ENCODE data around the gene AGBL1. TPM values are rescaled to one million over a fixed set of nuclear protein-coding genes. Genes with fewer than 3 reads are reported as not detected.

AGBL1 gene
- total and polyA plus RNA-seq, 2 donors, result under 0.01 to 0.02 TPM

- Histone ChIP-seq H3K9me3 (ENCODE audit: control insufficient read depth in 2 of 2, insufficient read depth in 1 of 2, low read length in 1 of 2) (no peaks in the 10 kb centered on the region), H3K4me1 (ENCODE audit: control insufficient read depth in 2 of 2, insufficient read depth in 2 of 2, low read length in 2 of 2) (no peaks in the 10 kb centered on the region), H3K4me3 (ENCODE audit: low read length in 2 of 2) (no peak overlapping the region), H3K27ac (ENCODE audit: low read depth in 1 of 2, low read length in 1 of 2) (no peak overlapping the region), H3K27me3 (ENCODE audit: control insufficient read depth in 2 of 2, insufficient read depth in 1 of 2, low read length in 1 of 2) (no peaks in the 10 kb centered on the region), H3K36me3 (ENCODE audit: control insufficient read depth in 2 of 2, insufficient read depth in 2 of 2, low read length in 1 of 2) (no peaks in the 10 kb centered on the region)
- 94% methylated on average over 5 of the region's 5 CpGs for WGBS
- no peak for DNase-seq (ENCODE audit: low read depth in 6 of 9, low spot score in 9 of 9)
These were observed 769.5 kb downstream of the AGBL1 start for GRCh38 chr15:86849136-86849535.

GRCh38 chr15:86849558-86850285, 770.1 kb downstream of the AGBL1 start:
- Histone ChIP-seq H3K9me3 (ENCODE audit: control insufficient read depth in 2 of 2, insufficient read depth in 1 of 2, low read length in 1 of 2) (no peaks in the 10 kb centered on the region), H3K27ac (ENCODE audit: low read depth in 1 of 2, low read length in 1 of 2) (no peak overlapping the region), H3K4me1 (ENCODE audit: control insufficient read depth in 2 of 2, insufficient read depth in 2 of 2, low read length in 2 of 2) (no peaks in the 10 kb centered on the region), H3K4me3 (ENCODE audit: low read length in 2 of 2) (no peak overlapping the region), H3K36me3 (ENCODE audit: control insufficient read depth in 2 of 2, insufficient read depth in 2 of 2, low read length in 1 of 2) (no peaks in the 10 kb centered on the region), H3K27me3 (ENCODE audit: control insufficient read depth in 2 of 2, insufficient read depth in 1 of 2, low read length in 1 of 2) (no peaks in the 10 kb centered on the region)
- 88% methylated on average over 6 of the region's 6 CpGs for WGBS
- no peak for DNase-seq (ENCODE audit: low read depth in 6 of 9, low spot score in 9 of 9)

- 89% methylated on average over 1 of the region's 1 CpG for WGBS
- Histone ChIP-seq H3K27me3 (ENCODE audit: control insufficient read depth in 2 of 2, insufficient read depth in 1 of 2, low read length in 1 of 2) (no peaks in the 10 kb centered on the region), H3K36me3 (ENCODE audit: control insufficient read depth in 2 of 2, insufficient read depth in 2 of 2, low read length in 1 of 2) (no peaks in the 10 kb centered on the region), H3K4me1 (ENCODE audit: control insufficient read depth in 2 of 2, insufficient read depth in 2 of 2, low read length in 2 of 2) (no peaks in the 10 kb centered on the region), H3K27ac (ENCODE audit: low read depth in 1 of 2, low read length in 1 of 2) (no peak overlapping the region), H3K4me3 (ENCODE audit: low read length in 2 of 2) (no peak overlapping the region), H3K9me3 (ENCODE audit: control insufficient read depth in 2 of 2, insufficient read depth in 1 of 2, low read length in 1 of 2) (no peaks in the 10 kb centered on the region)
- no peak for DNase-seq (ENCODE audit: low read depth in 6 of 9, low spot score in 9 of 9)
These were observed 771.3 kb downstream of the AGBL1 start for GRCh38 chr15:86850939-86851338.

- Histone ChIP-seq H3K27ac (ENCODE audit: low read depth in 1 of 2, low read length in 1 of 2) (no peak overlapping the region), H3K36me3 (ENCODE audit: control insufficient read depth in 2 of 2, insufficient read depth in 2 of 2, low read length in 1 of 2) (no peaks in the 10 kb centered on the region), H3K9me3 (ENCODE audit: control insufficient read depth in 2 of 2, insufficient read depth in 1 of 2, low read length in 1 of 2) (no peaks in the 10 kb centered on the region), H3K4me1 (ENCODE audit: control insufficient read depth in 2 of 2, insufficient read depth in 2 of 2, low read length in 2 of 2) (no peaks in the 10 kb centered on the region), H3K27me3 (ENCODE audit: control insufficient read depth in 2 of 2, insufficient read depth in 1 of 2, low read length in 1 of 2) (no peaks in the 10 kb centered on the region), H3K4me3 (ENCODE audit: low read length in 2 of 2) (no peak overlapping the region)
- WGBS, result 92% methylated on average over 2 of the region's 2 CpGs
- DNase-seq (ENCODE audit: low read depth in 6 of 9, low spot score in 9 of 9), result no peak
These were observed 773.1 kb downstream of the AGBL1 start for GRCh38 chr15:86852741-86853140.

- no peak overlapping the region for H3K27ac ChIP-seq (ENCODE audit: low read depth in 1 of 2, low read length in 1 of 2)
- no peak overlapping the region for H3K4me3 ChIP-seq (ENCODE audit: low read length in 2 of 2)
- H3K4me1 ChIP-seq (ENCODE audit: control insufficient read depth in 2 of 2, insufficient read depth in 2 of 2, low read length in 2 of 2), result no peaks in the 10 kb centered on the region
- H3K36me3 ChIP-seq (ENCODE audit: control insufficient read depth in 2 of 2, insufficient read depth in 2 of 2, low read length in 1 of 2), result no peaks in the 10 kb centered on the region
- no peaks in the 10 kb centered on the region for H3K27me3 ChIP-seq (ENCODE audit: control insufficient read depth in 2 of 2, insufficient read depth in 1 of 2, low read length in 1 of 2)
- H3K9me3 ChIP-seq (ENCODE audit: control insufficient read depth in 2 of 2, insufficient read depth in 1 of 2, low read length in 1 of 2), result no peaks in the 10 kb centered on the region
- 77% methylated on average over 1 of the region's 1 CpG for WGBS
- DNase-seq (ENCODE audit: low read depth in 6 of 9, low spot score in 9 of 9), result no peak
These were observed 774.5 kb downstream of the AGBL1 start for GRCh38 chr15:86854176-86854575.

GRCh38 chr15:86855307-86856291, 775.9 kb downstream of the AGBL1 start:
- Histone ChIP-seq H3K4me3 (ENCODE audit: low read length in 2 of 2) (no peak overlapping the region), H3K27me3 (ENCODE audit: control insufficient read depth in 2 of 2, insufficient read depth in 1 of 2, low read length in 1 of 2) (no peaks in the 10 kb centered on the region), H3K27ac (ENCODE audit: low read depth in 1 of 2, low read length in 1 of 2) (no peak overlapping the region), H3K9me3 (ENCODE audit: control insufficient read depth in 2 of 2, insufficient read depth in 1 of 2, low read length in 1 of 2) (no peaks in the 10 kb centered on the region), H3K4me1 (ENCODE audit: control insufficient read depth in 2 of 2, insufficient read depth in 2 of 2, low read length in 2 of 2) (no peaks in the 10 kb centered on the region), H3K36me3 (ENCODE audit: control insufficient read depth in 2 of 2, insufficient read depth in 2 of 2, low read length in 1 of 2) (no peaks in the 10 kb centered on the region)
- DNase-seq (ENCODE audit: low read depth in 6 of 9, low spot score in 9 of 9), result no peak
- 83% methylated on average over 8 of the region's 8 CpGs for WGBS

GRCh38 chr15:86857701-86858100, 778.0 kb downstream of the AGBL1 start:
- no peak overlapping the region for H3K27ac ChIP-seq (ENCODE audit: low read depth in 1 of 2, low read length in 1 of 2)
- WGBS, result 94% methylated on average over 4 of the region's 4 CpGs
- no peak overlapping the region for H3K4me3 ChIP-seq (ENCODE audit: low read length in 2 of 2)
- no peaks in the 10 kb centered on the region for H3K27me3 ChIP-seq (ENCODE audit: control insufficient read depth in 2 of 2, insufficient read depth in 1 of 2, low read length in 1 of 2)
- H3K4me1 ChIP-seq (ENCODE audit: control insufficient read depth in 2 of 2, insufficient read depth in 2 of 2, low read length in 2 of 2), result no peaks in the 10 kb centered on the region
- DNase-seq (ENCODE audit: low read depth in 6 of 9, low spot score in 9 of 9), result no peak
- H3K9me3 ChIP-seq (ENCODE audit: control insufficient read depth in 2 of 2, insufficient read depth in 1 of 2, low read length in 1 of 2), result no peaks in the 10 kb centered on the region
- no peaks in the 10 kb centered on the region for H3K36me3 ChIP-seq (ENCODE audit: control insufficient read depth in 2 of 2, insufficient read depth in 2 of 2, low read length in 1 of 2)

- no peak overlapping the region for H3K4me3 ChIP-seq (ENCODE audit: low read length in 2 of 2)
- H3K36me3 ChIP-seq (ENCODE audit: control insufficient read depth in 2 of 2, insufficient read depth in 2 of 2, low read length in 1 of 2), result no peaks in the 10 kb centered on the region
- no peaks in the 10 kb centered on the region for H3K27me3 ChIP-seq (ENCODE audit: control insufficient read depth in 2 of 2, insufficient read depth in 1 of 2, low read length in 1 of 2)
- H3K9me3 ChIP-seq (ENCODE audit: control insufficient read depth in 2 of 2, insufficient read depth in 1 of 2, low read length in 1 of 2), result no peaks in the 10 kb centered on the region
- H3K4me1 ChIP-seq (ENCODE audit: control insufficient read depth in 2 of 2, insufficient read depth in 2 of 2, low read length in 2 of 2), result no peaks in the 10 kb centered on the region
- H3K27ac ChIP-seq (ENCODE audit: low read depth in 1 of 2, low read length in 1 of 2), result no peak overlapping the region
- no peak for DNase-seq (ENCODE audit: low read depth in 6 of 9, low spot score in 9 of 9)
- WGBS, result 82% methylated on average over 4 of the region's 4 CpGs
These were observed 783.7 kb downstream of the AGBL1 start for GRCh38 chr15:86863226-86863915.

GRCh38 chr15:86865920-86866319, 786.2 kb downstream of the AGBL1 start:
- Histone ChIP-seq H3K4me1 (ENCODE audit: control insufficient read depth in 2 of 2, insufficient read depth in 2 of 2, low read length in 2 of 2) (no peaks in the 10 kb centered on the region), H3K27me3 (ENCODE audit: control insufficient read depth in 2 of 2, insufficient read depth in 1 of 2, low read length in 1 of 2) (no peaks in the 10 kb centered on the region), H3K4me3 (ENCODE audit: low read length in 2 of 2) (no peak overlapping the region), H3K27ac (ENCODE audit: low read depth in 1 of 2, low read length in 1 of 2) (no peak overlapping the region), H3K36me3 (ENCODE audit: control insufficient read depth in 2 of 2, insufficient read depth in 2 of 2, low read length in 1 of 2) (no peaks in the 10 kb centered on the region), H3K9me3 (ENCODE audit: control insufficient read depth in 2 of 2, insufficient read depth in 1 of 2, low read length in 1 of 2) (no peaks in the 10 kb centered on the region)
- no peak for DNase-seq (ENCODE audit: low read depth in 6 of 9, low spot score in 9 of 9)
